ENCODE results near the gene SHROOM4. TPM values are rescaled to one million over a fixed set of nuclear protein-coding genes. Genes with fewer than 3 reads are reported as not detected.

The SHROOM4 gene
- total RNA-seq, 1 experiment from 2014 or later, result 2.1 TPM

GRCh38 chrX:50700921-50701320, 113.1 kb downstream of the SHROOM4 start:
- Mint-ChIP-seq H3K27me3 (ENCODE audit: low read depth) (no peaks in the 10 kb centered on the region), H3K4me1 (peaks cover 51 to 54% of the 10 kb centered on the region in 2 experiments), H3K27ac (peak overlapping the region in 1 of 3 experiments; percentile 49; a peak in 3 of 7 replicates), H3K36me3 (ENCODE audit: insufficient read depth in 1 of 3, low read depth in 3 of 3) (peaks cover 0 to 2% (median 0%) of the 10 kb centered on the region in 3 experiments; a peak in 4 of 7 replicates), H3K4me3 (no peak overlapping the region), H3K9me3 (peaks cover 62 to 69% of the 10 kb centered on the region in 2 experiments)
- Histone ChIP-seq H2AFZ (ENCODE audit: low read length) (no peak overlapping the region), H2BK15ac (ENCODE audit: low read depth, low read length) (no peak overlapping the region), H3K9ac (ENCODE audit: extremely low read depth, insufficient read length, low read length) (no peak overlapping the region), H3K9me3 (ENCODE audit: control insufficient read depth, low read depth, low read length) (no peaks in the 10 kb centered on the region), H3K27me3 (ENCODE audit: insufficient read depth, low read length) (no peaks in the 10 kb centered on the region), H3K4me2 (ENCODE audit: insufficient read depth, insufficient read length, low read length) (no peak overlapping the region), H2BK20ac (ENCODE audit: low read depth, low read length, poor library complexity, severe bottlenecking) (no peak overlapping the region), H4K5ac (ENCODE audit: insufficient read length, low read depth, low read length) (no peak overlapping the region), H3K18ac (ENCODE audit: insufficient read length, low read depth, low read length) (no peak overlapping the region), H3K56ac (ENCODE audit: insufficient read length, low read depth, low read length) (no peak overlapping the region), H3T11ph (ENCODE audit: low read length) (no peak overlapping the region), H3K23me2 (ENCODE audit: insufficient read length, low read depth, low read length, poor library complexity, severe bottlenecking) (no peaks in the 10 kb centered on the region), H4K8ac (replicated peaks; ENCODE audit: insufficient read length, low read depth, low read length) (no peak overlapping the region), H3K14ac (ENCODE audit: insufficient read depth, low read length) (no peak overlapping the region), H4K91ac (ENCODE audit: insufficient read length, low read depth, low read length) (no peak overlapping the region), H2BK12ac (ENCODE audit: insufficient read length, low read depth, low read length) (no peak overlapping the region), H2BK120ac (ENCODE audit: low read depth, low read length, poor library complexity, severe bottlenecking) (no peak overlapping the region), H3K79me2 (ENCODE audit: insufficient read depth, low read length) (no peaks in the 10 kb centered on the region), H3K4ac (ENCODE audit: low read depth, low read length) (no peak overlapping the region), H2AK5ac (ENCODE audit: insufficient read length, low read length) (no peak overlapping the region), H2BK5ac (ENCODE audit: insufficient read length, low read length) (no peak overlapping the region), H3K23ac (ENCODE audit: insufficient read length, low read depth, low read length) (no peak overlapping the region), H3K79me1 (ENCODE audit: insufficient read depth, low read depth, low read length, poor library complexity, severe bottlenecking) (no peaks in the 10 kb centered on the region), H4K20me1 (ENCODE audit: control insufficient read depth, insufficient read depth, insufficient read length) (no peaks in the 10 kb centered on the region), H3K4me1 (ENCODE audit: insufficient read depth, low read length) (peaks cover 27% of the 10 kb centered on the region), H3K27ac (ENCODE audit: insufficient read length, low read depth, low read length) (peak overlapping the region; percentile 56)
- no peak for TF ChIP-seq CTCF (conservative IDR thresholded peaks at IDR 0.05)
- no peak for DNase-seq
- WGBS (ENCODE audit: extremely low coverage, insufficient read length, low lambda C conversion rate), result no CpG with 5 or more reads among the region's 3 CpGs
